GM18526 (cell line): ENCODE data around the gene ZDHHC24.

ENCODE experiments used
- POLR2A ChIP-seq: IDR thresholded peaks from 3 replicates; pipeline ENCODE4 v1.6.1; 2011; ENCODE audit not compliant: insufficient read length; ENCODE audit errors: extremely low read depth

Gene ZDHHC24

GRCh38 chr11:66568124-66568916 is 22.5 kb upstream of the ZDHHC24 start, which contains the start of gene CTSF:
Gene CTSF (minus strand): TSS chr11:66568606. CDS start chr11:66568486, 120 bp downstream.
- TF ChIP-seq POLR2A = no peak

GRCh38 chr11:66567787-66568123 is 21.9 kb upstream of the ZDHHC24 start:
- no peak for TF ChIP-seq POLR2A

- TF ChIP-seq POLR2A = no peak
These were observed 20.4 kb upstream of the ZDHHC24 start for GRCh38 chr11:66566221-66566620.

- no peak for TF ChIP-seq POLR2A
These were observed 19.1 kb upstream of the ZDHHC24 start for GRCh38 chr11:66564984-66565383.

- no peak for TF ChIP-seq POLR2A
These were observed 18.7 kb upstream of the ZDHHC24 start for GRCh38 chr11:66564538-66564937.

- no peak for TF ChIP-seq POLR2A
These were observed 18.0 kb upstream of the ZDHHC24 start for GRCh38 chr11:66563832-66564231.

GRCh38 chr11:66562907-66563583 is 17.2 kb upstream of the ZDHHC24 start:
- TF ChIP-seq POLR2A = no peak

GRCh38 chr11:66562275-66562674 is 16.4 kb upstream of the ZDHHC24 start:
- no peak for TF ChIP-seq POLR2A

- no peak for TF ChIP-seq POLR2A
These were observed 16.1 kb upstream of the ZDHHC24 start for GRCh38 chr11:66561975-66562248.

GRCh38 chr11:66561178-66561974 is 15.5 kb upstream of the ZDHHC24 start:
- TF ChIP-seq POLR2A = no peak

- no peak for TF ChIP-seq POLR2A
These were observed 14.2 kb upstream of the ZDHHC24 start for GRCh38 chr11:66559866-66560676.

- no peak for TF ChIP-seq POLR2A
These were observed 13.5 kb upstream of the ZDHHC24 start for GRCh38 chr11:66559142-66559865.

- TF ChIP-seq POLR2A = no peak
These were observed 12.0 kb upstream of the ZDHHC24 start for GRCh38 chr11:66557733-66558326.

- TF ChIP-seq POLR2A = no peak
These were observed 10.2 kb upstream of the ZDHHC24 start for GRCh38 chr11:66556086-66556485.

- TF ChIP-seq POLR2A = no peak
These were observed 9.6 kb upstream of the ZDHHC24 start for GRCh38 chr11:66555416-66555815.

GRCh38 chr11:66554602-66555001 is 8.8 kb upstream of the ZDHHC24 start:
- no peak for TF ChIP-seq POLR2A
